ENCODE results near the gene PCSK7. TPM values are rescaled to one million over a fixed set of nuclear protein-coding genes. Genes with fewer than 3 reads are reported as not detected.

Gene PCSK7, protein sequence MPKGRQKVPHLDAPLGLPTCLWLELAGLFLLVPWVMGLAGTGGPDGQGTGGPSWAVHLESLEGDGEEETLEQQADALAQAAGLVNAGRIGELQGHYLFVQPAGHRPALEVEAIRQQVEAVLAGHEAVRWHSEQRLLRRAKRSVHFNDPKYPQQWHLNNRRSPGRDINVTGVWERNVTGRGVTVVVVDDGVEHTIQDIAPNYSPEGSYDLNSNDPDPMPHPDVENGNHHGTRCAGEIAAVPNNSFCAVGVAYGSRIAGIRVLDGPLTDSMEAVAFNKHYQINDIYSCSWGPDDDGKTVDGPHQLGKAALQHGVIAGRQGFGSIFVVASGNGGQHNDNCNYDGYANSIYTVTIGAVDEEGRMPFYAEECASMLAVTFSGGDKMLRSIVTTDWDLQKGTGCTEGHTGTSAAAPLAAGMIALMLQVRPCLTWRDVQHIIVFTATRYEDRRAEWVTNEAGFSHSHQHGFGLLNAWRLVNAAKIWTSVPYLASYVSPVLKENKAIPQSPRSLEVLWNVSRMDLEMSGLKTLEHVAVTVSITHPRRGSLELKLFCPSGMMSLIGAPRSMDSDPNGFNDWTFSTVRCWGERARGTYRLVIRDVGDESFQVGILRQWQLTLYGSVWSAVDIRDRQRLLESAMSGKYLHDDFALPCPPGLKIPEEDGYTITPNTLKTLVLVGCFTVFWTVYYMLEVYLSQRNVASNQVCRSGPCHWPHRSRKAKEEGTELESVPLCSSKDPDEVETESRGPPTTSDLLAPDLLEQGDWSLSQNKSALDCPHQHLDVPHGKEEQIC
- total RNA-seq (2021; ENCODE audit: unreplicated experiment) (30.0 TPM), Bru-seq, nascent RNA (percentile 69 among the genes with signal in this experiment), BruChase-seq, experiment 1, labeled RNA remaining after a 6-hour chase (percentile 77 among the genes with signal in this experiment), BruChase-seq, experiment 2, labeled RNA remaining after a 2-hour chase (percentile 76 among the genes with signal in this experiment)
- 10.9 and 12.5 TPM in 2 replicates for polyA plus RNA-seq (2012)
- long read RNA-seq, full-length matches to known transcripts, result 23 of 45 reads
- long read RNA-seq, partial matches to known transcripts, result 12 of 45 reads
- long read RNA-seq, other reads (novel, unspliced or antisense), result 10 of 45 reads

GRCh38 chr11:117231842-117232091, at the start of gene PCSK7:
PCSK7 (minus strand) TSS chr11:117232073; CDS start chr11:117229844, 2,229 bp downstream.
- DNase-seq (ENCODE audit: low read depth, low spot score) (no peak), ATAC-seq (no peak)
- RAD21 ChIA-PET (ENCODE audit: low non-redundant PET in 1 of 2, low total read pairs in 2 of 2, uncharacterized antibody in 2 of 2, unreplicated experiment in 2 of 2), result no interaction called here
- Histone ChIP-seq H3K4me3 (replicated peaks in 1 of 2; ENCODE audit: low read depth in 1 of 2, low read length in 2 of 2) (peak within 1 kb of the TSS; percentile 69 to 80), H4K20me1 (ENCODE audit: insufficient read depth) (no peaks in the 10 kb centered on the region), H3K36me3 (ENCODE audit: control insufficient read depth in 1 of 2, insufficient read depth in 2 of 2, low read length in 2 of 2) (peaks cover 4 to 9% of the 10 kb centered on the region in 2 experiments; a peak in 3 of 4 replicates), H3K9ac (ENCODE audit: low read length) (peak within 1 kb of the TSS; percentile 82), H3K79me2 (ENCODE audit: insufficient read depth, low read length) (peaks cover 34% of the 10 kb centered on the region), H3K9me3 (ENCODE audit: control insufficient read depth in 1 of 2, insufficient read depth in 1 of 2, low read depth in 1 of 2, low read length in 2 of 2) (no peaks in the 10 kb centered on the region), H3K27ac (ENCODE audit: low read depth, low read length) (peak within 1 kb of the TSS; percentile 71), H3K9me2 (ENCODE audit: insufficient read depth) (no peaks in the 10 kb centered on the region), H2AFZ (ENCODE audit: low read depth, low read length, poor library complexity, severe bottlenecking) (peak within 1 kb of the TSS; percentile 95), H3K4me1 (ENCODE audit: control insufficient read depth in 1 of 2, insufficient read depth in 2 of 2, low read length in 2 of 2) (peaks cover 14 to 20% of the 10 kb centered on the region in 2 experiments; a peak in 3 of 4 replicates), H3K27me3 (ENCODE audit: insufficient read depth, low read length) (no peaks in the 10 kb centered on the region), H3K4me2 (ENCODE audit: low read length) (peak within 1 kb of the TSS; percentile 92)
- POLR2A ChIA-PET, result interaction anchor here (0.8 to 1.7 kb wide), 2 partner anchors 10 to 53 kb away, joined by 3 to 5 read pairs; partner anchors contain the start of gene SIDT2
- CTCF ChIA-PET, result interaction anchor here (1.0 to 2.2 kb wide), 3 partner anchors 10 to 95 kb away, joined by 4 to 10 read pairs (median 4); partner anchors contain the start of gene CEP164
- intact Hi-C loops (cut with micrococcal nuclease), result loop anchor here (1.0 to 2.0 kb wide), 2 partner anchors 85 to 585 kb away; partner anchors contain the start of gene BACE1
- TF ChIP-seq ZNF274 (IDR thresholded peaks at IDR 0.05; ENCODE audit: low read depth, low read length) (no peak), POLR2AphosphoS5 (IDR thresholded peaks at IDR 0.05; ENCODE audit: low read depth, low read length) (peak; percentile 64; the same call in 1 of the 2 replicates)
- BruUV-seq (replicated peaks), result no TSS peak

DNA sequence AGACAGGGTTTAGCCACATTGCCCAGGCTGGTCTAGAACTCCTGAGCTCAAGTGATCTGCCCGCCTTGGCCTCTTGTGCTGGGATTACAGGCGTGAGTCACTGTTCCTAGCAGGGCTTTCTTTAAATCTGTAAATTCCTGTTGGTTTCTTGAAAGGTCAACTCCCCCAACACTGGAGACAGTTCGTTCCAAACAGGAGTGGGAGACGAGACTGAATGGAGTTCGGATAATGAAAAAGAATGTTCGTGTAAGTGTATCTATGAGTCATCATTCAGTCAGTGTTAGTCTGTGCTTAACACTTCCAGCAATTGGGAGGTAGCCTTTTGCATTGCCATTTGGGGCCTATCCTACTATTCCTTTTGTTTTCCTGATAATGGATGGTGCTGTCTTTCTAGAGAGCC, 49.3 kb upstream of the PCSK7 start:
- peak; percentile 50 for DNase-seq (ENCODE audit: low read depth, low spot score)
- POLR2A ChIA-PET, result no interaction called here

More for the DNA sequence above, 49.3 kb upstream of the PCSK7 start:
- H3K79me2 ChIP-seq (ENCODE audit: insufficient read depth, low read length), result no peaks in the 10 kb centered on the region
- intact Hi-C loops (cut with micrococcal nuclease), result no loop called here
- peak; percentile 88 for ATAC-seq
- ChIA-PET RAD21 (ENCODE audit: low non-redundant PET in 1 of 2, low total read pairs in 2 of 2, uncharacterized antibody in 2 of 2, unreplicated experiment in 2 of 2) (no interaction called here), CTCF (no interaction called here)
- no peaks in the 10 kb centered on the region for H3K27me3 ChIP-seq (ENCODE audit: insufficient read depth, low read length)
- peaks cover 0 to 7% of the 10 kb centered on the region in 2 experiments; a peak in 2 of 4 replicates for H3K36me3 ChIP-seq (ENCODE audit: control insufficient read depth in 1 of 2, insufficient read depth in 2 of 2, low read length in 2 of 2)
- no TSS peak for BruUV-seq (replicated peaks)
- H4K20me1 ChIP-seq (ENCODE audit: insufficient read depth), result no peaks in the 10 kb centered on the region
- peak overlapping the region; percentile 53 for H3K4me2 ChIP-seq (ENCODE audit: low read length)
- H3K9me3 ChIP-seq (ENCODE audit: control insufficient read depth in 1 of 2, insufficient read depth in 1 of 2, low read depth in 1 of 2, low read length in 2 of 2), result no peaks in the 10 kb centered on the region
- H3K9me2 ChIP-seq (ENCODE audit: insufficient read depth), result no peaks in the 10 kb centered on the region
- TF ChIP-seq JUND (IDR thresholded peaks at IDR 0.05) (peak; percentile 40; the same call in 1 of the 2 replicates), CBX3 (IDR thresholded peaks at IDR 0.05; ENCODE audit: low read depth) (no peak), FOSL1 (IDR thresholded peaks at IDR 0.05; ENCODE audit: low read depth) (peak; percentile 51)
- H2AFZ ChIP-seq (ENCODE audit: low read depth, low read length, poor library complexity, severe bottlenecking), result no peak overlapping the region
- peaks cover 19 to 20% of the 10 kb centered on the region in 2 experiments for H3K4me1 ChIP-seq (ENCODE audit: control insufficient read depth in 1 of 2, insufficient read depth in 2 of 2, low read length in 2 of 2)
- 0 out of 4 replicates have a peak overlapping the region, but pooled peaks of 1 of the 2 experiments have one; percentile 9 for H3K4me3 ChIP-seq (replicated peaks in 1 of 2; ENCODE audit: low read depth in 1 of 2, low read length in 2 of 2)
- peak overlapping the region; percentile 67 for H3K27ac ChIP-seq (ENCODE audit: low read depth, low read length)
- 0 out of 2 replicates have a peak overlapping the region, but pooled peaks have one; percentile 6 for H3K9ac ChIP-seq (ENCODE audit: low read length)
